A549 treated with Mapracorat at 1 μM for 4 hours (cell line): Measurements from ENCODE around the gene KRTAP5-8. TPM values are rescaled to one million over a fixed set of nuclear protein-coding genes. Genes with fewer than 3 reads are reported as not detected.

Source experiments
- total RNA-seq: library from RNA; stranded (reverse); fragments of 200-300 nt; extraction: Qiagen RNA extraction; gene quantifications from 5 replicates; pipeline ENCODE4 v1.2.3, GENCODE V29; 2022

KRTAP5-8 gene, protein sequence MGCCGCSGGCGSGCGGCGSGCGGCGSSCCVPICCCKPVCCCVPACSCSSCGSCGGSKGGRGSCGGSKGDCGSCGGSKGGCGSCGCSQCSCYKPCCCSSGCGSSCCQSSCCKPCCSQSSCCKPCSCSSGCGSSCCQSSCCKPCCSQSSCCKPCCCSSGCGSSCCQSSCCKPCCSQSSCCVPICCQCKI
- not detected in 5 replicates for total RNA-seq

DNA sequence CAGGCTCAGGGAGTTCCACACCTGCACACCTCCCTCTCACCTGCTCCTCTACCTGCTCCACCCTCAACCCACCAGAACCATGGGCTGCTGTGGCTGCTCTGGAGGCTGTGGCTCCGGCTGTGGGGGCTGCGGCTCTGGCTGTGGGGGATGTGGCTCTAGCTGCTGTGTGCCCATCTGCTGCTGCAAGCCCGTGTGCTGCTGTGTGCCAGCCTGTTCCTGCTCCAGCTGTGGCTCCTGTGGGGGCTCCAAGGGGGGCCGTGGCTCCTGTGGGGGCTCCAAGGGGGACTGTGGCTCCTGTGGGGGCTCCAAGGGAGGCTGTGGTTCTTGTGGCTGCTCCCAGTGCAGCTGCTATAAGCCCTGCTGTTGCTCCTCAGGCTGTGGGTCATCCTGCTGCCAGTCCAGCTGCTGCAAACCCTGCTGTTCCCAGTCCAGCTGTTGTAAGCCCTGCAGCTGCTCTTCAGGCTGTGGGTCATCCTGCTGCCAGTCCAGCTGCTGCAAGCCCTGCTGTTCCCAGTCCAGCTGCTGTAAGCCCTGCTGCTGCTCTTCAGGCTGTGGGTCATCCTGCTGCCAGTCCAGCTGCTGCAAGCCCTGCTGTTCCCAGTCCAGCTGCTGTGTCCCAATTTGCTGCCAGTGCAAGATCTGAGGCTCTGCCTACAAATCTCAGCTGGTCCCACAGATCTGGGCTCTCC is at the start of gene KRTAP5-8:
KRTAP5-8 (plus strand) TSS at position 49 of the 689 bp plus-strand sequence; CDS start at position 80, 31 bp downstream.

DNA sequence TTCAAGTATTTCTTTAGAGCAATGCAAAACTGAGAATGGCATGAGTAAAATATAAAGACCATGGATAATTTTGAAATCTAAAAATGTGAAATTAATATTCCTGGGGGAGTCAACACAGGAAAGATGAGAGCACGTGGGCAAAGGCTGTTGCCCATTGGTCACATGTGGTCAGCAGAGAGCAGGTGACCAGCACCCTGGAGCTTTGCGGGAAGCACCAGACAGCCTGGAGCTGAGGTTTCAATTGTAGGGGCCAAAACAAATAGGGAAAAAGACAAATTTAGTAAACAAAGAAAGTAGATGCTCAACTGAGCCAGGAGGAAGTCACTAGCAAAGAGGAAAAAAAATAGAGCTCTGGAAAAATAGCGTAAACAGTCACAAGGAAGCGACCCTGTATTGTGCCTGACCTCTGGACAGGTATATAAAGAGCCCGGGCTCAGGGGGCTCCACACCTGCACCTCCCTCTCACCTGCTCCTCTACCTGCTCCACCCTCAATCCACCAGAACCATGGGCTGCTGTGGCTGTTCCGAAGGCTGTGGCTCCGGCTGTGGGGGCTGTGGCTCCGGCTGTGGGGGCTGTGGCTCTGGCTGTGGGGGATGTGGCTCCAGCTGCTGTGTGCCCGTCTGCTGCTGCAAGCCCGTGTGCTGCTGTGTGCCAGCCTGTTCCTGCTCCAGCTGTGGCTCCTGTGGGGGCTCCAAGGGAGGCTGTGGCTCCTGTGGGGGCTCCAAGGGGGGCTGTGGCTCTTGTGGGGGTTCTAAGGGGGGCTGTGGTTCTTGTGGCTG is 10.8 kb upstream of the KRTAP5-8 start, which contains the start of gene KRTAP5-7:
KRTAP5-7 (plus strand) TSS at position 472 of the 780 bp plus-strand sequence; CDS start at position 506, 34 bp downstream.

GRCh38 chr11:71548120-71548519 is 10.3 kb downstream of the KRTAP5-8 start, which contains the start of gene KRTAP5-9:
Gene KRTAP5-9, plus strand, starts transcription at chr11:71548420. Its CDS starts 238 bp downstream, at chr11:71548658.

GRCh38 chr11:71565263-71565662 is 27.4 kb downstream of the KRTAP5-8 start, which contains the start of gene KRTAP5-10:
Gene KRTAP5-10, plus strand, starts transcription at chr11:71565563. Its CDS starts 25 bp downstream, at chr11:71565588.

DNA sequence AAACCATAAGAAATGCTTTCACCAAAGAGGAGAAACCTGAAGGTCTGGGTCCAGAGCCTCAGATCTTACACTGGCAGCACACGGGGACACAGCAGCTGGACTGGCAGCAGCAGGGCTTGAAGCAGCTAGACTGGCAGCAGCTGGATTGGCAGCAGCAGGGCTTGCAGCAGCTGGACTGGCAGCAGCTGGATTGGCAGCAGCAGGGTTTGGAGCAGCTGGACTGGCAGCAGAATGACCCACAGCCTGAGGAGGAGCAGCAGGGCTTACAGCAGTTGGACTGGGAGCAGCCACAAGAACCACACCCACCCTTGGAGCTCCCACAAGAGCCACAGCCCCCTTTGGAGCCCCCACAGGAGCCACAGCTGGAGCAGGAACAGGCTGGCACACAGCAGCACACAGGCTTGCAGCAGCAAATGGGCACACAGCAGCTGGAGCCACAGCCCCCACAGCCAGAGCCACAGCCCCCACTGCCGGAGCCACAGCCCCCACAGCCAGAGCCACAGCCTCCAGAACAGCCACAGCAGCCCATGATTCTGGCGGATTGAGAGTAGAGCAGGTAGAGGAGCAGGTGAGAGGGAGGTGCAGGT is 44.6 kb downstream of the KRTAP5-8 start, which contains the start of gene KRTAP5-11:
KRTAP5-11 (minus strand) TSS at position 567 of the 587 bp plus-strand sequence; CDS start at position 529, 38 bp downstream.

Other genes with a start within 250 kb of the KRTAP5-8 start
- 39.2 to 52.6 TPM (median 48.3 TPM) in 5 replicates for gene DHCR7, start 89.6 kb upstream of the KRTAP5-8 start, total RNA-seq
- gene NADSYN1, start 84.8 kb upstream of the KRTAP5-8 start, total RNA-seq, result 37.4 to 49.6 TPM (median 48.7 TPM) in 5 replicates
- gene KRTAP5-7, start 10.8 kb upstream of the KRTAP5-8 start, total RNA-seq, result not detected in 5 replicates
- not detected in 5 replicates for gene KRTAP5-9, start 10.4 kb downstream of the KRTAP5-8 start, total RNA-seq
- gene KRTAP5-10, start 27.5 kb downstream of the KRTAP5-8 start, total RNA-seq, result not detected in 5 replicates
- not detected in 5 replicates for gene KRTAP5-11, start 44.9 kb downstream of the KRTAP5-8 start, total RNA-seq